NCI-H2171 (cell line): ENCODE data around the gene GABRG3.
"Not testable (repeated sequence)": the region's sequence is repeated elsewhere in the genome, so short reads cannot be mapped to it uniquely, and the experiment has no call there.

ENCODE experiments used
- DNase-seq: peaks from one replicate; lab custom pipeline; 2025; lab: John Stamatoyannopoulos, UW

GABRG3 gene

GRCh38 chr15:27182561-27183110 lies 211.7 kb downstream of the GABRG3 start:
- DNase-seq, result no peak

GRCh38 chr15:27183201-27183600 lies 212.2 kb downstream of the GABRG3 start:
- DNase-seq, result no peak

- not testable (repeated sequence) for DNase-seq
These were observed 220.5 kb downstream of the GABRG3 start for GRCh38 chr15:27191515-27191914.

- no peak for DNase-seq
These were observed 225.7 kb downstream of the GABRG3 start for GRCh38 chr15:27196691-27197090.

- no peak for DNase-seq
These were observed 230.4 kb downstream of the GABRG3 start for GRCh38 chr15:27201425-27201824.

GRCh38 chr15:27210176-27210575 lies 239.2 kb downstream of the GABRG3 start:
- no peak for DNase-seq

GRCh38 chr15:27214032-27214431 lies 243.1 kb downstream of the GABRG3 start:
- no peak for DNase-seq

- no peak for DNase-seq
These were observed 244.0 kb downstream of the GABRG3 start for GRCh38 chr15:27214961-27215360.

GRCh38 chr15:27218426-27218825 lies 247.4 kb downstream of the GABRG3 start:
- no peak for DNase-seq

- DNase-seq, result no peak
These were observed 248.7 kb downstream of the GABRG3 start for GRCh38 chr15:27219636-27220035.

GRCh38 chr15:27220199-27220598 lies 249.2 kb downstream of the GABRG3 start:
- DNase-seq, result no peak

GRCh38 chr15:27222479-27222878 lies 251.5 kb downstream of the GABRG3 start:
- DNase-seq, result no peak

GRCh38 chr15:27223179-27223578 lies 252.2 kb downstream of the GABRG3 start:
- DNase-seq, result no peak

GRCh38 chr15:27231811-27232210 lies 260.8 kb downstream of the GABRG3 start:
- no peak for DNase-seq

- DNase-seq, result no peak
These were observed 261.9 kb downstream of the GABRG3 start for GRCh38 chr15:27232876-27233275.

- DNase-seq, result no peak
These were observed 263.6 kb downstream of the GABRG3 start for GRCh38 chr15:27234593-27234992.

GRCh38 chr15:27235161-27235560 lies 264.2 kb downstream of the GABRG3 start:
- DNase-seq, result no peak

- DNase-seq, result no peak
These were observed 264.7 kb downstream of the GABRG3 start for GRCh38 chr15:27235681-27236080.

GRCh38 chr15:27237319-27237939 lies 266.4 kb downstream of the GABRG3 start:
- DNase-seq, result no peak

- DNase-seq, result no peak
These were observed 267.2 kb downstream of the GABRG3 start for GRCh38 chr15:27238209-27238608.

- no peak for DNase-seq
These were observed 267.9 kb downstream of the GABRG3 start for GRCh38 chr15:27238707-27239423.

GRCh38 chr15:27241943-27242342 lies 271.0 kb downstream of the GABRG3 start:
- DNase-seq, result no peak

- DNase-seq, result no peak
These were observed 273.1 kb downstream of the GABRG3 start for GRCh38 chr15:27244047-27244446.

- no peak for DNase-seq
These were observed 277.3 kb downstream of the GABRG3 start for GRCh38 chr15:27248251-27248650.
